MM.1S (cell line): ENCODE data around the gene SPRYD3.

Experiments
- DNase-seq: peaks from one replicate; pipeline ENCODE4 v3.0.0-alpha.2; 2015
- H2AFZ ChIP-seq: fragments of 300-600 bp; sonication (generic); 2 replicates; pipeline ENCODE4 v1.6.0; 2016; ENCODE audit warnings: antibody characterized with exemption, low read length
- H3F3A ChIP-seq: fragments of 300-600 bp; sonication (generic); 2 replicates; pipeline ENCODE4 v1.6.1; 2016; ENCODE audit warnings: mild to moderate bottlenecking, antibody characterized with exemption, low read length, moderate library complexity, mixed read lengths; ENCODE audit not compliant: insufficient read depth
- H3K27ac ChIP-seq: fragments of 300-600 bp; sonication (generic); 2 replicates; pipeline ENCODE4 v1.5.1; 2016; ENCODE audit warnings: mild to moderate bottlenecking, low read length
- H3K27me3 ChIP-seq: fragments of 300-600 bp; sonication (generic); replicated peaks from 2 replicates; pipeline ENCODE4 v1.6.0; 2016; ENCODE audit warnings: low read length; ENCODE audit not compliant: insufficient read depth
- H3K36me3 ChIP-seq: fragments of 300-600 bp; sonication (generic); replicated peaks from 2 replicates; pipeline ENCODE4 v1.6.1; 2016; ENCODE audit warnings: mild to moderate bottlenecking, low read length, mixed read lengths; ENCODE audit not compliant: insufficient read depth
- H3K4me1 ChIP-seq: fragments of 300-600 bp; sonication (generic); 2 replicates; pipeline ENCODE4 v1.6.1; 2016; ENCODE audit warnings: low read length, mixed read lengths
- H3K4me2 ChIP-seq: fragments of 300-600 bp; sonication (generic); 2 replicates; pipeline ENCODE4 v1.6.0; 2016; ENCODE audit warnings: low read depth, low read length
- H3K4me3 ChIP-seq: fragments of 300-600 bp; sonication (generic); 2 replicates; pipeline ENCODE4 v1.5.1; 2016; ENCODE audit warnings: low read length, mixed read lengths
- H3K79me2 ChIP-seq: fragments of 300-600 bp; sonication (generic); 2 replicates; pipeline ENCODE4 v1.6.1; 2016; ENCODE audit warnings: mixed run types, low read length, mixed read lengths
- H3K9ac ChIP-seq: fragments of 300-600 bp; sonication (generic); 2 replicates; pipeline ENCODE4 v1.6.1; 2016; ENCODE audit warnings: low read length, mixed read lengths
- H3K9me2 ChIP-seq: fragments of 300-600 bp; sonication (generic); replicated peaks from 2 replicates; pipeline ENCODE4 v1.6.1; 2016; ENCODE audit warnings: mild to moderate bottlenecking, low read length, mixed read lengths; ENCODE audit not compliant: insufficient read depth
- H3K9me3 ChIP-seq: fragments of 300-600 bp; sonication (generic); replicated peaks from 2 replicates; pipeline ENCODE4 v1.6.1; 2016; ENCODE audit warnings: mild to moderate bottlenecking, low read length, mixed read lengths; ENCODE audit not compliant: insufficient read depth
- H4K20me1 ChIP-seq: fragments of 300-600 bp; sonication (generic); 2 replicates; pipeline ENCODE4 v1.6.1; 2016; ENCODE audit warnings: mild to moderate bottlenecking, low read length, moderate library complexity, mixed read lengths; ENCODE audit not compliant: insufficient read depth
- CTCF ChIP-seq: fragments of 300-600 bp; sonication (generic); IDR thresholded peaks from 2 replicates; pipeline ENCODE4 v1.5.1; 2016; ENCODE audit warnings: antibody characterized with exemption, low read length, mixed read lengths
- EZH2 ChIP-seq: fragments of 300-600 bp; sonication (generic); optimal IDR thresholded peaks from 2 replicates; pipeline ENCODE3; 2017; ENCODE audit warnings: low read depth, mild to moderate bottlenecking, antibody characterized with exemption, low read length, mixed read lengths
- EZH2phosphoT487 ChIP-seq: fragments of 300-600 bp; sonication (generic); IDR thresholded peaks from 2 replicates; pipeline ENCODE4 v1.6.1; 2018; ENCODE audit warnings: antibody characterized with exemption, low read length

SPRYD3 gene

GRCh38 chr12:53044052-53044581 lies 35.1 kb downstream of the SPRYD3 start:
- H3K9ac ChIP-seq: no peak overlapping the region
- H3K4me3 ChIP-seq: no peak overlapping the region
- H3K9me3 ChIP-seq: no peaks in the 10 kb centered on the region
- no peak overlapping the region for H3K4me2 ChIP-seq
- no peaks in the 10 kb centered on the region for H3K9me2 ChIP-seq
- peaks cover 6% of the 10 kb centered on the region; the same call in 1 of the 2 replicates for H3K27me3 ChIP-seq
- peaks cover 27% of the 10 kb centered on the region for H3F3A ChIP-seq
- H3K27ac ChIP-seq: no peak overlapping the region
- peaks cover 3% of the 10 kb centered on the region; the same call in 1 of the 2 replicates for H4K20me1 ChIP-seq
- no peaks in the 10 kb centered on the region for H3K79me2 ChIP-seq
- H2AFZ ChIP-seq: no peak overlapping the region
- TF ChIP-seq CTCF (no peak), EZH2phosphoT487 (no peak), EZH2 (no peak)
- no peak for DNase-seq
- H3K36me3 ChIP-seq: peaks cover 5% of the 10 kb centered on the region; the same call in 1 of the 2 replicates
- no peaks in the 10 kb centered on the region for H3K4me1 ChIP-seq

GRCh38 chr12:53042607-53043454 lies 36.4 kb downstream of the SPRYD3 start:
- TF ChIP-seq EZH2: no peak
- no peak for TF ChIP-seq CTCF
- no peak for TF ChIP-seq EZH2phosphoT487
- Histone ChIP-seq H3K36me3 (peaks cover 13% of the 10 kb centered on the region; the same call in 1 of the 2 replicates), H3K9me2 (no peaks in the 10 kb centered on the region), H3K4me2 (no peak overlapping the region), H3K27ac (no peak overlapping the region), H3K79me2 (no peaks in the 10 kb centered on the region), H3K27me3 (peaks cover 6% of the 10 kb centered on the region; the same call in 1 of the 2 replicates), H3K4me3 (no peak overlapping the region), H3F3A (peaks cover 35% of the 10 kb centered on the region), H2AFZ (no peak overlapping the region), H4K20me1 (peaks cover 3% of the 10 kb centered on the region; the same call in 1 of the 2 replicates), H3K9me3 (no peaks in the 10 kb centered on the region), H3K9ac (no peak overlapping the region), H3K4me1 (no peaks in the 10 kb centered on the region)
- DNase-seq: no peak

- H3K27ac ChIP-seq: no peak overlapping the region
- TF ChIP-seq EZH2 (no peak), CTCF (no peak), EZH2phosphoT487 (no peak)
These were observed 39.3 kb downstream of the SPRYD3 start for GRCh38 chr12:53039851-53040250.

More at GRCh38 chr12:53039851-53040250, 39.3 kb downstream of the SPRYD3 start:
- H3K4me3 ChIP-seq: no peak overlapping the region
- no peak overlapping the region for H2AFZ ChIP-seq
- peaks cover 25% of the 10 kb centered on the region; the same call in 1 of the 2 replicates for H3K36me3 ChIP-seq
- no peaks in the 10 kb centered on the region for H3K27me3 ChIP-seq
- peaks cover 2% of the 10 kb centered on the region; the same call in 1 of the 2 replicates for H3K79me2 ChIP-seq
- no peak for DNase-seq
- no peak overlapping the region for H3K4me2 ChIP-seq
- peaks cover 31% of the 10 kb centered on the region for H3F3A ChIP-seq
- no peaks in the 10 kb centered on the region for H3K4me1 ChIP-seq
- no peaks in the 10 kb centered on the region for H3K9me2 ChIP-seq
- H4K20me1 ChIP-seq: peaks cover 3% of the 10 kb centered on the region; the same call in 1 of the 2 replicates
- H3K9me3 ChIP-seq: no peaks in the 10 kb centered on the region
- H3K9ac ChIP-seq: no peak overlapping the region
